K562 (cell line): ENCODE data around the gene HPX. TPM values are rescaled to one million over a fixed set of nuclear protein-coding genes. Genes with fewer than 3 reads are reported as not detected.

Experiments
- GTF2A2 ChIP-seq: IDR thresholded peaks from 2 replicates; pipeline ENCODE4 v1.6.1; 2016; ENCODE audit warnings: mild to moderate bottlenecking, missing genetic modification characterization, missing compliant biosample characterization
- HDGF ChIP-seq: fragments of 450-650 bp; IDR thresholded peaks from 2 replicates; pipeline ENCODE4 v1.6.1; 2016
- SAP30 ChIP-seq: fragments of 200-600 bp; sonication (generic); IDR thresholded peaks from 2 replicates; pipeline ENCODE4 v1.6.1; 2012; ENCODE audit warnings: borderline replicate concordance, low read depth, mild to moderate bottlenecking, moderate library complexity, low read length, control low read depth, inconsistent platforms; ENCODE audit not compliant: insufficient read depth, poor library complexity, severe bottlenecking
- SETDB1 ChIP-seq: IDR thresholded peaks from one replicate; pipeline ENCODE4 v1.6.1; 2012; ENCODE audit warnings: low read length, control low read depth, inconsistent platforms
- SMAD2 ChIP-seq: fragments of 150-350 bp; IDR thresholded peaks from 2 replicates; pipeline ENCODE4 v1.6.1; 2014; ENCODE audit warnings: low read depth, mild to moderate bottlenecking, low read length
- TAL1 ChIP-seq: fragments of 450-650 bp; IDR thresholded peaks from 2 replicates; pipeline ENCODE4 v1.6.1; 2016; ENCODE audit warnings: mild to moderate bottlenecking
- TEAD4 ChIP-seq, 2 experiments: sonication (generic) in 1 of 2; formaldehyde crosslinking in 1 of 2; IDR thresholded peaks; 2 replicates each; pipeline versions ENCODE4 v1.6.1 to v1.8.0; 2012 to 2022; ENCODE audit warnings: borderline replicate concordance in 1 of 2, inconsistent platforms in 1 of 2, low read length in 1 of 2, mild to moderate bottlenecking in 1 of 2, missing genetic modification reagents in 1 of 2
- TRIM24 ChIP-seq, 2 experiments: fragments of 450-650 bp; IDR thresholded peaks; 2 replicates each; pipeline ENCODE4 v1.6.1; 2016
- ZNF217 ChIP-seq: sonication (generic); formaldehyde crosslinking; IDR thresholded peaks from 2 replicates; pipeline ENCODE4 v1.8.0; 2022; ENCODE audit warnings: mild to moderate bottlenecking, missing genetic modification reagents
- polyA plus RNA-seq, 8 experiments: library from polyadenylated mRNA; depleted of rRNA in 4 of 8; stranded (reverse) in 5 of 8; unstranded in 3 of 8; fragments of >200 nt; fragmentation: Nextera tagmentation in 2 of 8; fragmentation: Illumina TruSeq in 1 of 8; extraction: Ambion mirVana in 2 of 8; extraction: Trizol in 1 of 8; gene quantifications; 2 replicates each; pipeline versions ENCODE4 v1.2.1 to v1.2.3, GENCODE V29; 2011 to 2014; ENCODE audit warnings: inconsistent platforms in 1 of 8, missing spikeins in 1 of 8
- total RNA-seq, 7 experiments: library from RNA; depleted of rRNA in 6 of 7; stranded (reverse); fragments of >200 nt in 6 of 7; fragmentation: Illumina TruSeq in 2 of 7; extraction: Trizol in 2 of 7; gene quantifications; 2 replicates each; pipeline versions ENCODE4 v1.2.1 to v1.2.3, GENCODE V29; 2011 to 2021; ENCODE audit warnings: low replicate concordance in 1 of 7
- TF ChIP-seq, protein P1 (sequence below), 3 experiments: fragments of 200-800 bp in 1 of 3; sonication (Bioruptor generic) in 1 of 3; sonication (generic) in 1 of 3; formaldehyde crosslinking in 1 of 3; IDR thresholded peaks; 2 replicates each; pipeline versions ENCODE4 v1.6.1 to v1.8.0; 2016 to 2022; ENCODE audit warnings: mild to moderate bottlenecking in 2 of 3, missing compliant biosample characterization in 2 of 3, missing genetic modification characterization in 2 of 3, missing genetic modification reagents in 1 of 3
- TF ChIP-seq, protein P2 (sequence below): fragments of 450-650 bp; IDR thresholded peaks from 2 replicates; pipeline ENCODE4 v1.6.1; 2017; ENCODE audit warnings: antibody characterized with exemption, mild to moderate bottlenecking
- TF ChIP-seq, protein P3 (sequence below): fragments of 250-450 bp; sonication (Bioruptor Pico); IDR thresholded peaks from 2 replicates; pipeline ENCODE4 v1.5.0; 2020; ENCODE audit warnings: mild to moderate bottlenecking
- TF ChIP-seq, protein P4 (sequence below), 2 experiments: fragments of 450-650 bp; IDR thresholded peaks; 2 replicates each; pipeline ENCODE4 v1.6.1; 2016

Gene HPX
- total and polyA plus RNA-seq, 9 of the 15 experiments (the other 6 are each of a cell fraction or from before 2014, with no cell fraction given), result 0.12 to 1.2 (median 0.49) TPM; not detected in 1

DNA sequence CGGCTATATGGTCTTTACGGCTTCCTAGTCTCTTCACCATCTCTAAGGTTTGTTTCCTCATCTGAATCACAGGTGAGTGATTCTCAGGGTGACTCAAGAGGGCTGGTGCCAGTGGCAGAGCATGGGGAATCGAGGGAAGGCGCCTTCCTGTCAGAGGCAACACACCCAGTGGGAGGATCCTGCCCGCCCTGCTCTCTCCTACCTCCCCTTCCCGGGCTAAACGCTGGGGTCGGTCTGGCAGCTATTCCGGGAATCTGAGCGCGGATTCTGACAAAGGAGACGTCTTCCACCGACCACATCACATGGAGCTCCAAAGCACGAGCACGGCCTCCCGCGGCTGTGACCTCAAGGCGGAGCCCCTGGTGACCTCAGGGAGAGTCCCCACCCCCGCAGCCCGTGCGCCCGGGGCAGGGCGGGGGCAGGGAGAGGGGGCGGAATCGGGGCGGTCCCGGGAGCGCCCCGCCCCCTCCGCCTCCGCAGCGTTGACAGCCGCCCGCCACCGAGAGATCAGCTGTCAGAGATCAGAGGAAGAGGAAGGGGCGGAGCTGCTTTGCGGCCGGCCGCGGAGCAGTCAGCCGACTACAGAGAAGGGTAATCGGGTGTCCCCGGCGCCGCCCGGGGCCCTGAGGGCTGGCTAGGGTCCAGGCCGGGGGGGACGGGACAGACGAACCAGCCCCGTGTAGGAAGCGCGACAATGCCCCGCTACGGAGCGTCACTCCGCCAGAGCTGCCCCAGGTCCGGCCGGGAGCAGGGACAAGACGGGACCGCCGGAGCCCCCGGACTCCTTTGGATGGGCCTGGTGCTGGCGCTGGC lies 50.7 kb downstream of the HPX start, which contains the start of gene SMPD1 (continued):
- TF ChIP-seq, protein P1, sequence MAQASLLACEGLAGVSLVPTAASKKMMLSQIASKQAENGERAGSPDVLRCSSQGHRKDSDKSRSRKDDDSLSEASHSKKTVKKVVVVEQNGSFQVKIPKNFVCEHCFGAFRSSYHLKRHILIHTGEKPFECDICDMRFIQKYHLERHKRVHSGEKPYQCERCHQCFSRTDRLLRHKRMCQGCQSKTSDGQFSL (CRISPR knock-in tag; IDR thresholded peaks at IDR 0.05), result peak; percentile 90; the same call in 1 of the 2 replicates
- TF ChIP-seq, protein P1 (tag; IDR thresholded peaks at IDR 0.05), result no peak
- TF ChIP-seq TRIM24 (IDR thresholded peaks at IDR 0.05) (0 out of 4 replicates have a peak, but pooled peaks of 1 of the 2 experiments have one; percentile 30), ZNF217 (no peak), SETDB1 (no peak), SMAD2 (no peak), HDGF (no peak), GTF2A2 (tag) (no peak), SAP30 (no peak), TAL1 (0 out of 2 replicates have a peak, but pooled peaks have one; percentile 6), TEAD4 (IDR thresholded peaks at IDR 0.05; ENCODE audit: low read length) (0 out of 2 replicates have a peak, but pooled peaks have one; percentile 8), TEAD4 (CRISPR knock-in tag; IDR thresholded peaks at IDR 0.05; ENCODE audit: borderline replicate concordance) (no peak)
- TF ChIP-seq, protein P2, sequence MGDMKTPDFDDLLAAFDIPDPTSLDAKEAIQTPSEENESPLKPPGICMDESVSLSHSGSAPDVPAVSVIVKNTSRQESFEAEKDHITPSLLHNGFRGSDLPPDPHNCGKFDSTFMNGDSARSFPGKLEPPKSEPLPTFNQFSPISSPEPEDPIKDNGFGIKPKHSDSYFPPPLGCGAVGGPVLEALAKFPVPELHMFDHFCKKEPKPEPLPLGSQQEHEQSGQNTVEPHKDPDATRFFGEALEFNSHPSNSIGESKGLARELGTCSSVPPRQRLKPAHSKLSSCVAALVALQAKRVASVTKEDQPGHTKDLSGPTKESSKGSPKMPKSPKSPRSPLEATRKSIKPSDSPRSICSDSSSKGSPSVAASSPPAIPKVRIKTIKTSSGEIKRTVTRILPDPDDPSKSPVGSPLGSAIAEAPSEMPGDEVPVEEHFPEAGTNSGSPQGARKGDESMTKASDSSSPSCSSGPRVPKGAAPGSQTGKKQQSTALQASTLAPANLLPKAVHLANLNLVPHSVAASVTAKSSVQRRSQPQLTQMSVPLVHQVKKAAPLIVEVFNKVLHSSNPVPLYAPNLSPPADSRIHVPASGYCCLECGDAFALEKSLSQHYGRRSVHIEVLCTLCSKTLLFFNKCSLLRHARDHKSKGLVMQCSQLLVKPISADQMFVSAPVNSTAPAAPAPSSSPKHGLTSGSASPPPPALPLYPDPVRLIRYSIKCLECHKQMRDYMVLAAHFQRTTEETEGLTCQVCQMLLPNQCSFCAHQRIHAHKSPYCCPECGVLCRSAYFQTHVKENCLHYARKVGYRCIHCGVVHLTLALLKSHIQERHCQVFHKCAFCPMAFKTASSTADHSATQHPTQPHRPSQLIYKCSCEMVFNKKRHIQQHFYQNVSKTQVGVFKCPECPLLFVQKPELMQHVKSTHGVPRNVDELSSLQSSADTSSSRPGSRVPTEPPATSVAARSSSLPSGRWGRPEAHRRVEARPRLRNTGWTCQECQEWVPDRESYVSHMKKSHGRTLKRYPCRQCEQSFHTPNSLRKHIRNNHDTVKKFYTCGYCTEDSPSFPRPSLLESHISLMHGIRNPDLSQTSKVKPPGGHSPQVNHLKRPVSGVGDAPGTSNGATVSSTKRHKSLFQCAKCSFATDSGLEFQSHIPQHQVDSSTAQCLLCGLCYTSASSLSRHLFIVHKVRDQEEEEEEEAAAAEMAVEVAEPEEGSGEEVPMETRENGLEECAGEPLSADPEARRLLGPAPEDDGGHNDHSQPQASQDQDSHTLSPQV, result peak; percentile 49; the same call in 1 of the 2 replicates
- TF ChIP-seq, protein P3, sequence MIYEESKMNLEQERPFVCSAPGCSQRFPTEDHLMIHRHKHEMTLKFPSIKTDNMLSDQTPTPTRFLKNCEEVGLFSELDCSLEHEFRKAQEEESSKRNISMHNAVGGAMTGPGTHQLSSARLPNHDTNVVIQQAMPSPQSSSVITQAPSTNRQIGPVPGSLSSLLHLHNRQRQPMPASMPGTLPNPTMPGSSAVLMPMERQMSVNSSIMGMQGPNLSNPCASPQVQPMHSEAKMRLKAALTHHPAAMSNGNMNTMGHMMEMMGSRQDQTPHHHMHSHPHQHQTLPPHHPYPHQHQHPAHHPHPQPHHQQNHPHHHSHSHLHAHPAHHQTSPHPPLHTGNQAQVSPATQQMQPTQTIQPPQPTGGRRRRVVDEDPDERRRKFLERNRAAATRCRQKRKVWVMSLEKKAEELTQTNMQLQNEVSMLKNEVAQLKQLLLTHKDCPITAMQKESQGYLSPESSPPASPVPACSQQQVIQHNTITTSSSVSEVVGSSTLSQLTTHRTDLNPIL (CRISPR knock-in tag), result no peak
- TF ChIP-seq, protein P4, sequence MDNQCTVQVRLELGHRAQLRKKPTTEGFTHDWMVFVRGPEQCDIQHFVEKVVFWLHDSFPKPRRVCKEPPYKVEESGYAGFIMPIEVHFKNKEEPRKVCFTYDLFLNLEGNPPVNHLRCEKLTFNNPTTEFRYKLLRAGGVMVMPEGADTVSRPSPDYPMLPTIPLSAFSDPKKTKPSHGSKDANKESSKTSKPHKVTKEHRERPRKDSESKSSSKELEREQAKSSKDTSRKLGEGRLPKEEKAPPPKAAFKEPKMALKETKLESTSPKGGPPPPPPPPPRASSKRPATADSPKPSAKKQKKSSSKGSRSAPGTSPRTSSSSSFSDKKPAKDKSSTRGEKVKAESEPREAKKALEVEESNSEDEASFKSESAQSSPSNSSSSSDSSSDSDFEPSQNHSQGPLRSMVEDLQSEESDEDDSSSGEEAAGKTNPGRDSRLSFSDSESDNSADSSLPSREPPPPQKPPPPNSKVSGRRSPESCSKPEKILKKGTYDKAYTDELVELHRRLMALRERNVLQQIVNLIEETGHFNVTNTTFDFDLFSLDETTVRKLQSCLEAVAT (IDR thresholded peaks at IDR 0.05), result no peak
